ENCODE measurements around the gene TRHDE. TPM values are rescaled to one million over a fixed set of nuclear protein-coding genes. Genes with fewer than 3 reads are reported as not detected.

The TRHDE gene
- total and polyA plus RNA-seq, 7 donors = 0.42 to 10.0 (median 2.9) TPM

DNA sequence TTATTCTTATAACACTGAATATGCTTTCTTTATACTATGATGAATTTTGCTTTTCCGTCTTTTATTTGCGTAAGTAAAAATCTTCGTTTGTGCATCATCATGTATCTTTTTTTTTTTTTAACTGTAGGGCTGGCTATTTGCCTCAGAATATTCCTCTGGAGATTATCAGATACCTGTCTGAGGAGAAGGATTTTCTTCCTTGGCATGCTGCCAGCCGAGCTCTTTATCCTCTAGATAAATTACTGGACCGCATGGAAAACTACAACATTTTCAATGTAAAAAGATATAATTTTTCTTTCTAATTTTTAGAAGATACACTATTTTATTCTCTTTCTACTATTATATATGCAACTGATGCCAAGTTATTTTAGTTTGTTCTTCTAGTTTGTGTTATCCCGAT is 346.6 kb downstream of the TRHDE start:
- DNase-seq = no peak

GRCh38 chr12:72622556-72622955 is 350.4 kb downstream of the TRHDE start:
- Histone ChIP-seq H3K4me1 (no peaks in the 10 kb centered on the region), H3K27ac (no peak overlapping the region), H3K27me3 (no peaks in the 10 kb centered on the region), H3K4me3 (no peak overlapping the region), H3K36me3 (no peaks in the 10 kb centered on the region), H3K9me3 (no peaks in the 10 kb centered on the region)
- intact Hi-C loops (cut with DNase I) = no loop called here
- DNase-seq = no peak
- WGBS, 2 donors = 46 to 58% methylated on average over 3 of the region's 3 CpGs
- TF ChIP-seq, protein P1, sequence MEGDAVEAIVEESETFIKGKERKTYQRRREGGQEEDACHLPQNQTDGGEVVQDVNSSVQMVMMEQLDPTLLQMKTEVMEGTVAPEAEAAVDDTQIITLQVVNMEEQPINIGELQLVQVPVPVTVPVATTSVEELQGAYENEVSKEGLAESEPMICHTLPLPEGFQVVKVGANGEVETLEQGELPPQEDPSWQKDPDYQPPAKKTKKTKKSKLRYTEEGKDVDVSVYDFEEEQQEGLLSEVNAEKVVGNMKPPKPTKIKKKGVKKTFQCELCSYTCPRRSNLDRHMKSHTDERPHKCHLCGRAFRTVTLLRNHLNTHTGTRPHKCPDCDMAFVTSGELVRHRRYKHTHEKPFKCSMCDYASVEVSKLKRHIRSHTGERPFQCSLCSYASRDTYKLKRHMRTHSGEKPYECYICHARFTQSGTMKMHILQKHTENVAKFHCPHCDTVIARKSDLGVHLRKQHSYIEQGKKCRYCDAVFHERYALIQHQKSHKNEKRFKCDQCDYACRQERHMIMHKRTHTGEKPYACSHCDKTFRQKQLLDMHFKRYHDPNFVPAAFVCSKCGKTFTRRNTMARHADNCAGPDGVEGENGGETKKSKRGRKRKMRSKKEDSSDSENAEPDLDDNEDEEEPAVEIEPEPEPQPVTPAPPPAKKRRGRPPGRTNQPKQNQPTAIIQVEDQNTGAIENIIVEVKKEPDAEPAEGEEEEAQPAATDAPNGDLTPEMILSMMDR (IDR thresholded peaks at IDR 0.05) = no peak
- TF ChIP-seq POLR2AphosphoS5 (IDR thresholded peaks at IDR 0.05) (no peak), EP300 (IDR thresholded peaks at IDR 0.05) (no peak), POLR2A (IDR thresholded peaks at IDR 0.05) (no peak)

More for the DNA sequence above, 346.6 kb downstream of the TRHDE start:
- TF ChIP-seq, protein P1 (IDR thresholded peaks at IDR 0.05) = no peak
- TF ChIP-seq POLR2AphosphoS5 (IDR thresholded peaks at IDR 0.05) (no peak), POLR2A (IDR thresholded peaks at IDR 0.05) (no peak), EP300 (IDR thresholded peaks at IDR 0.05) (no peak)
- Histone ChIP-seq H3K27me3 (no peaks in the 10 kb centered on the region), H3K9me3 (no peaks in the 10 kb centered on the region), H3K4me3 (no peak overlapping the region), H3K36me3 (no peaks in the 10 kb centered on the region), H3K4me1 (no peaks in the 10 kb centered on the region), H3K27ac (no peak overlapping the region)
- intact Hi-C loops (cut with DNase I) = no loop called here
- 90% methylated on average over 6 of the region's 6 CpGs for WGBS, 2 donors

- Histone ChIP-seq H3K9me3 (no peaks in the 10 kb centered on the region), H3K4me3 (no peak overlapping the region), H3K4me1 (no peaks in the 10 kb centered on the region), H3K36me3 (no peaks in the 10 kb centered on the region), H3K27ac (no peak overlapping the region), H3K27me3 (no peaks in the 10 kb centered on the region)
- WGBS, 2 donors = 67 to 70% methylated on average over 4 of the region's 4 CpGs
- TF ChIP-seq EP300 (IDR thresholded peaks at IDR 0.05) (no peak), POLR2A (IDR thresholded peaks at IDR 0.05) (no peak), POLR2AphosphoS5 (IDR thresholded peaks at IDR 0.05) (no peak)
- TF ChIP-seq, protein P1 (IDR thresholded peaks at IDR 0.05) = no peak
- intact Hi-C loops (cut with DNase I) = no loop called here
- DNase-seq = no peak
These were observed 359.9 kb downstream of the TRHDE start for GRCh38 chr12:72631926-72632685.

DNA sequence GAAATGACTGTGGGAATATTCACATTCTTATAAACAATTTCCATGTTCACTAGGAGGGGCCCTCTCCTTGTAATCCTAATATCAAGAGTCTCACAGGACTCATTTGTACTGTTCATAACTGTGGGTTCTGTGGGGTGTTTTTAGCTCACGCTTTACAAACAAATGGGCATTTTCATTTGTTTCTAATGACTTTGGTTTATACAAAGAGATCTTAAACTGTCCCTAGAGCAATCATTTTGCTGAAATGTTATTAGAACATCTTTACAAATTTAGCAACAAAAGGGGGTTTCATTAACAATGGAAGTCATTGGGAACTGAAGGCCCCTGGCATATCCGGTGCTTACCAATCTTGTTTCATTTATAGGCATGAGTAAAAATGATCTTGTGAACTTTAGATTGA is 370.5 kb downstream of the TRHDE start:
- H3K27ac ChIP-seq = no peak overlapping the region
- H3K4me3 ChIP-seq = no peak overlapping the region
- H3K9me3 ChIP-seq = no peaks in the 10 kb centered on the region
- H3K27me3 ChIP-seq = no peaks in the 10 kb centered on the region
- TF ChIP-seq POLR2A (IDR thresholded peaks at IDR 0.05) (no peak), EP300 (IDR thresholded peaks at IDR 0.05) (no peak), POLR2AphosphoS5 (IDR thresholded peaks at IDR 0.05) (no peak)
- TF ChIP-seq, protein P1 (IDR thresholded peaks at IDR 0.05) = no peak
- no peaks in the 10 kb centered on the region for H3K36me3 ChIP-seq
- whole genome bisulfite sequencing, 2 donors = 77 to 84% methylated on average over 2 of the region's 2 CpGs
- intact Hi-C loops (cut with DNase I) = no loop called here
- DNase-seq = no peak
- H3K4me1 ChIP-seq = no peaks in the 10 kb centered on the region

GRCh38 chr12:72647139-72647538 is 375.0 kb downstream of the TRHDE start:
- H3K27me3 ChIP-seq = no peaks in the 10 kb centered on the region
- H3K4me1 ChIP-seq = no peaks in the 10 kb centered on the region
- H3K36me3 ChIP-seq = no peaks in the 10 kb centered on the region
- DNase-seq = no peak
- H3K27ac ChIP-seq = no peak overlapping the region
- no peak overlapping the region for H3K4me3 ChIP-seq
- no peak for TF ChIP-seq POLR2AphosphoS5 (IDR thresholded peaks at IDR 0.05)
- TF ChIP-seq POLR2A (IDR thresholded peaks at IDR 0.05) = no peak
- TF ChIP-seq, protein P1 (IDR thresholded peaks at IDR 0.05) = no peak
- no peak for TF ChIP-seq EP300 (IDR thresholded peaks at IDR 0.05)
- H3K9me3 ChIP-seq = no peaks in the 10 kb centered on the region
- intact Hi-C loops (cut with DNase I) = no loop called here

All from sigmoid colon (tissue), 7 donors.